Measurements from ENCODE around the gene ADAMTS17. TPM values are rescaled to one million over a fixed set of nuclear protein-coding genes. Genes with fewer than 3 reads are reported as not detected.

ADAMTS17 gene
- total RNA-seq, 1 donor from 2014 or later: 3.4 TPM

GRCh38 chr15:100229181-100230163 lies 112.3 kb downstream of the ADAMTS17 start:
- peaks cover 8% of the 10 kb centered on the region for H3K27me3 Mint-ChIP-seq (ENCODE audit: low read depth)
- H3K36me3 Mint-ChIP-seq (ENCODE audit: low read depth): no peaks in the 10 kb centered on the region

GRCh38 chr15:100227781-100228180 lies 114.0 kb downstream of the ADAMTS17 start:
- Mint-ChIP-seq H3K27me3 (ENCODE audit: low read depth) (peaks cover 8% of the 10 kb centered on the region), H3K9me3 (ENCODE audit: low read depth) (no peaks in the 10 kb centered on the region), H3K4me3 (ENCODE audit: unreplicated experiment) (no peak overlapping the region), H3K27ac (ENCODE audit: unreplicated experiment) (no peak overlapping the region), H3K4me1 (ENCODE audit: low read depth) (peaks cover 6% of the 10 kb centered on the region), H3K36me3 (ENCODE audit: low read depth) (no peaks in the 10 kb centered on the region)
- no peak for TF ChIP-seq CTCF (IDR thresholded peaks at IDR 0.05)
- no peak for DNase-seq (ENCODE audit: low spot score)

More at GRCh38 chr15:100229181-100230163, 112.3 kb downstream of the ADAMTS17 start:
- DNase-seq (ENCODE audit: low spot score): no peak
- Mint-ChIP-seq H3K4me3 (ENCODE audit: unreplicated experiment) (no peak overlapping the region), H3K9me3 (ENCODE audit: low read depth) (no peaks in the 10 kb centered on the region), H3K4me1 (ENCODE audit: low read depth) (peaks cover 11% of the 10 kb centered on the region), H3K27ac (ENCODE audit: unreplicated experiment) (no peak overlapping the region)
- no peak for TF ChIP-seq CTCF (IDR thresholded peaks at IDR 0.05)

DNA sequence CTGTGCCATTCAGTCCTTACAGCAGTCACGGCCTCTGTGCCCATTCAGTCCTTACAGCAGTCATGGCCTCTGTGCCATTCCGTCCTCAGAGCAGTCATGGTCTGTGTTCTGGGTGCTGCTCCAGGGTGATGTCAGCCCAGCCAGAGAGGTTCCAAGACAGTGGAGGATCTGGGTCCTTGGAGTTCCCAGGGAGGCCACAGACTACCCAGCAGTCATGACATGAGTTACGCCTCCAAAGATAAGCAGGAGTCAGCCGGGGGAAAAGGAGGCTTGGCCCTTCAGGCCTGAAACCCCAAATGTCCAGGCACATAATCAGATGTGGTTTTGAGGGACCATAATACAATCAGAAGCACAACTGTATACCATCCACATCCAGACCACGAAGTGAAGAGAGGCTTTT lies 115.7 kb downstream of the ADAMTS17 start:
- no peak for TF ChIP-seq CTCF (IDR thresholded peaks at IDR 0.05)
- Mint-ChIP-seq H3K27me3 (ENCODE audit: low read depth) (peaks cover 6% of the 10 kb centered on the region), H3K9me3 (ENCODE audit: low read depth) (no peaks in the 10 kb centered on the region), H3K4me1 (ENCODE audit: low read depth) (peaks cover 6% of the 10 kb centered on the region), H3K4me3 (ENCODE audit: unreplicated experiment) (no peak overlapping the region), H3K27ac (ENCODE audit: unreplicated experiment) (no peak overlapping the region), H3K36me3 (ENCODE audit: low read depth) (no peaks in the 10 kb centered on the region)
- DNase-seq (ENCODE audit: low spot score): peak; percentile 18

DNA sequence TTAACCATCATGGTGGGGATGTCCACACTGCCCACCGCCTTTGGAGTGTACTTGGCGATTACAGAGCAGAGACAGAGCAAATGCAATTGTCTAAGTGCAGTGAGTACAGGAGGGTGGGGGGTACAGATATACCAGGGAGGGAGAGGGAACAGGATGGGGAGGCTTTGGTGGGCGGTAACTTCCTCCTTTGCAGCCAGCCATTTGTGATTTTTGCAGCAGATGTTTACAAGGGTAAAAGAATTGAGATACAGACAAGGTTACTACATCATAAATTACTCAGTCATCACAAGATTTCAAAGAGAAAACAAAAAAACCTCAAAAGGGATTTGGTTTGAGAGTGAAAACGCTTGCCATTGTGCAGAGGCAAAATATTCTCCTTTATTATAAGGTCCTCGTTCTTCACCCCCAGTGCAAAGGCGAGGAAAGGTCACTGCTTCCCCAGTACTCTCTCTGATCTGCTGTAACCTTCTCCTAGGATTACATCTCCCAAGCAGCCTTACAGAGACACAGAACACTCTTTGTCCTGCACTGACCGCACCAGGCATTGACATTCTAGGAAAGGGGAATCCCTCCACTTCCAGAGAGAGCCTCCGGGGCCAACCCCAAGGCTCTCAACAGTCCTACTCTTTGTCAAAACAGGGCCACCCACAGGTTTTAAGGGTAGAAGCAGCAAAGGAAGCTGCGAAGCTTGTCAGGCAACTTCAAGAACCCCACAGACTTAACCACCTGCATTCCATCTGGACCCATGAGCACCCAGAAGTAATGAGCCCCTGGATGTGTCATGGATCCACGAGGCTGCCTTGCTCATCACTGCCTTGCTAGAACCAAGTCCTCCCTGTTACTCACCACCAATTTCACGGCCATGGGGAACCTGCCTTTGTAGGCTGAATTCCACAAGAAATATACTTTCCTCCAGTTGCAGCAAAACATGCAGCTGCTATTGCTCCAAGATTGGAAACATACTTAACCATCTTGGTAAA lies 117.3 kb downstream of the ADAMTS17 start:
- Mint-ChIP-seq H3K36me3 (ENCODE audit: low read depth) (no peaks in the 10 kb centered on the region), H3K27me3 (ENCODE audit: low read depth) (peaks cover 6% of the 10 kb centered on the region), H3K4me3 (ENCODE audit: unreplicated experiment) (no peak overlapping the region), H3K9me3 (ENCODE audit: low read depth) (no peaks in the 10 kb centered on the region), H3K4me1 (ENCODE audit: low read depth) (peaks cover 6% of the 10 kb centered on the region), H3K27ac (ENCODE audit: unreplicated experiment) (no peak overlapping the region)
- no peak for TF ChIP-seq CTCF (IDR thresholded peaks at IDR 0.05)
- DNase-seq (ENCODE audit: low spot score): peak; percentile 29

DNA sequence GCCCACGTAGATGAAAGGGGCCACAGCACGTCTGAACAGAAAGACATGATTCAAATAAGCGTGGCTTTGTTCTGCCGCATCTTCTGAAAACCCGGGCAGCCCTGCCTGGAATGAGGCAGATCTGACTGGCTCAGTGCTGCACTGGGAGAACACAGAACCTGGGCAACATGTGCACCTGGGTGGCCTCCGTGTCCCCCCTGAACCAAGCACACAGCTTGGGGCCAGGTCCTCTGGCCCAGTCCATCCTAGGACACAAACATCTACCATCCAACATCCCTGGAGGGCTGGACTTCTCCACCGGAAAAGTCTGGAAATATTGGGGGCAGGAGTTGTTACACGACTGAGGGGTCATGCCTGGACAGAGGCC lies 119.4 kb downstream of the ADAMTS17 start:
- Mint-ChIP-seq H3K9me3 (ENCODE audit: low read depth) (no peaks in the 10 kb centered on the region), H3K36me3 (ENCODE audit: low read depth) (no peaks in the 10 kb centered on the region), H3K27ac (ENCODE audit: unreplicated experiment) (no peak overlapping the region), H3K27me3 (ENCODE audit: low read depth) (peaks cover 5% of the 10 kb centered on the region), H3K4me1 (ENCODE audit: low read depth) (peaks cover 25% of the 10 kb centered on the region), H3K4me3 (ENCODE audit: unreplicated experiment) (no peak overlapping the region)
- TF ChIP-seq CTCF (IDR thresholded peaks at IDR 0.05): no peak
- DNase-seq (ENCODE audit: low spot score): peak; percentile 59
